GM12801 (cell line): ENCODE results near the gene SORBS2.

ENCODE experiments used
- TF ChIP-seq, protein P1 (sequence below): IDR thresholded peaks from one replicate; pipeline ENCODE4 v1.5.1; 2011; ENCODE audit warnings: control low read depth; ENCODE audit not compliant: insufficient read length; ENCODE audit errors: extremely low read depth

SORBS2 gene

DNA sequence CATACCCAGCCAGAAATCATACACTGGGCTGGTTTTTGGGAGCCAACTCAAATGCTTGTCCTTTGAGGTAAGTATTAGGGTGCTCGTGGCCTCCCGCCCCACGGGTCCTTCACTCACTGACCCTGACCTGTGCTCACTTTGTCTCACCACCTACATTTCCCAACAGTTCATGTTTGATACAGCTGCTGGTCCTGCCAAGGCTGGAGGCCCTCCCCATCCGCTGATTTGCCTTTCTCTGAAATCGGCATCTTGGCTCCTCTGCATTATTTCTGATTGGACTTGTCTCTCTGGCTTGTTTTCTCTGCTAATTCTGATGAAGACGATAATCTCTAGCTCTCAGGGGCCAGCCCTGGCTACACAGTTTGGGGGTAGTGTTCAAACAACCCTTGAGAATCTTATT is 70.2 kb downstream of the SORBS2 start:
- TF ChIP-seq, protein P1, sequence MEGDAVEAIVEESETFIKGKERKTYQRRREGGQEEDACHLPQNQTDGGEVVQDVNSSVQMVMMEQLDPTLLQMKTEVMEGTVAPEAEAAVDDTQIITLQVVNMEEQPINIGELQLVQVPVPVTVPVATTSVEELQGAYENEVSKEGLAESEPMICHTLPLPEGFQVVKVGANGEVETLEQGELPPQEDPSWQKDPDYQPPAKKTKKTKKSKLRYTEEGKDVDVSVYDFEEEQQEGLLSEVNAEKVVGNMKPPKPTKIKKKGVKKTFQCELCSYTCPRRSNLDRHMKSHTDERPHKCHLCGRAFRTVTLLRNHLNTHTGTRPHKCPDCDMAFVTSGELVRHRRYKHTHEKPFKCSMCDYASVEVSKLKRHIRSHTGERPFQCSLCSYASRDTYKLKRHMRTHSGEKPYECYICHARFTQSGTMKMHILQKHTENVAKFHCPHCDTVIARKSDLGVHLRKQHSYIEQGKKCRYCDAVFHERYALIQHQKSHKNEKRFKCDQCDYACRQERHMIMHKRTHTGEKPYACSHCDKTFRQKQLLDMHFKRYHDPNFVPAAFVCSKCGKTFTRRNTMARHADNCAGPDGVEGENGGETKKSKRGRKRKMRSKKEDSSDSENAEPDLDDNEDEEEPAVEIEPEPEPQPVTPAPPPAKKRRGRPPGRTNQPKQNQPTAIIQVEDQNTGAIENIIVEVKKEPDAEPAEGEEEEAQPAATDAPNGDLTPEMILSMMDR, result no peak

DNA sequence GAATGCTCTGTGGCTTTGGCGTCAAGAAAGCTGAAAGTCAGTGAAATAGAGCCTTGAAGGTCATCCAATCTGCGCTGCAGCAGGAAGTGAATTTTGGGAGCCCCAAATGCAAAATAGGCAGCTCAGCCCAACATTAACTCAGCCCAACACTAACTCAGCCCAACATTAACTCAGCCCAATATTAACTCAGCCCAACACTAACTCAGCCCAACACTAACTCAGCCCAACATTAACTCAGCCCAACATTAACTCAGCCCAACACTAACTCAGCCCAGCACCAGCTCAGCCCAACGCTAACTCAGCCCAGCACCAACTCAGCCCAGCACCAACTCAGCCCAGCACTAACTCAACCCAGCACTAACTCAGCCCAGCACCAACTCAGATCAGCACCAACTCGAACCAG is 71.5 kb downstream of the SORBS2 start:
- TF ChIP-seq, protein P1, result no peak

DNA sequence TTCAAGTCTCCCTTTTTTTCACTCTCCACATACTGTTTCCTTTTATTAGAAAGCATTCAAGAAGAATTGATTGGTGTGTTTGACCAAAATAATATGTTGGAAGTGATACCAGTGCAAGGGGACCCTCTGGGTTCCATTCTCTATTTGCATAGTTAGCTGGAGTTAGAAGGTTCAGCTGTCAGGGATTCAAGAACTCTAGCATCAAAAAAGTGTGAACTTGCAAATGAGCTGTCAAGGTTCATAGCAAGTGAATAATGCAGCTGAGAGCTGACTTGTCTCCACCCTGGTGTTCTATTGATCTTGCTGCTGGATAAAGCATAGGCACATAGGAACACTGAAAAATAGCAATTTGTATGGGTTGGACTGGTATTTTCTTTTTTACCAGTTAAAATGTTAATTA is 73.2 kb downstream of the SORBS2 start:
- TF ChIP-seq, protein P1, result no peak

DNA sequence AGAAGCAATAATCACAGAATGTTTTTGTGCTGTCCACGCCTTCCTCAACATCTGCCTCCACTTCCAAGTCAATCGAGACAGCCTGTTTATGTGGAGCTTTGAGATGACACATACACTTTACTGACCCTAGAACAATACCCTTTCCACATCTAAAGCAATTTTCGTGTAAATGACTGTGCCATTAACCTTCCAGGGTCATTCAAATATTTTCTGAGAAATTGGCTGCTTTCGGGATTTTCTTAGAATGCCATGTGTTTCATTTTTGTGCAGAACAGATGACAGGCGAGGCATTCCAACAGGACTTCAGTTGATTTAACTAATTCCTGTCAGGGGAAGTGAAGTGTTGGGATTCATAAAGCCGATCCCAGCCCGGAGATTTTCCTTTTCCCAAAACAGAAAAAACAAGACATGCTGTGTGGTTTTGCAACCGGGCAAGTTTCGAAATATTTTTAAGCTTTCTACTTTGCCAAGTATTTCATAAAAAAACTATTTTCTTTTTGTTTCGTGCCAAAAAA is 73.9 kb downstream of the SORBS2 start:
- TF ChIP-seq, protein P1, result no peak

DNA sequence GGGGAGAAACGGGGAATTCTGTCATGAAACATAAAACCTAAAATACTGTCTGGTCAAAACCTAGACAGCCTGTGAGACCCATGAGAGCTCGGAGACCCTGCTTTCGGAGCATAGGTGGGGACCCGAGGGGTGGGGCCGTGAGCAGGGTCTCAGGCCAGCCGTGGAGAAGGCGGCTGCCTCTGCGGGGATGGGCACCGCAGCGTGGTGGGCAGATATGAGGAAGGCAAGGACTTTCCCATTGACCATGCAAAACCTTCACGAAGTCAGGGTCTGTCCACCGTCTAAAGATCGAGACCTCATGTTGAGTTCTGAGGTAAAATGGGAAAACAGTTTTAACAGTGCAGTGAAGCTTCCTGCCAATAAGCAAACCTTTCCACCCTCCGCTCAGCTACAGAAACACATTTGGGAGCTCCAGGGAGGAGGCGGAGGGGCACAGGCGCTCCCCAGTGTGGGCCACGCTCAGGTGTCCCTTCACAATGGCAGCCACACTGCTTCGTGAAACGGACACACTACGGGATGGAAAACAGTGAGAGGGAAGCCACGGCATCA is 74.4 kb downstream of the SORBS2 start:
- TF ChIP-seq, protein P1, result no peak

DNA sequence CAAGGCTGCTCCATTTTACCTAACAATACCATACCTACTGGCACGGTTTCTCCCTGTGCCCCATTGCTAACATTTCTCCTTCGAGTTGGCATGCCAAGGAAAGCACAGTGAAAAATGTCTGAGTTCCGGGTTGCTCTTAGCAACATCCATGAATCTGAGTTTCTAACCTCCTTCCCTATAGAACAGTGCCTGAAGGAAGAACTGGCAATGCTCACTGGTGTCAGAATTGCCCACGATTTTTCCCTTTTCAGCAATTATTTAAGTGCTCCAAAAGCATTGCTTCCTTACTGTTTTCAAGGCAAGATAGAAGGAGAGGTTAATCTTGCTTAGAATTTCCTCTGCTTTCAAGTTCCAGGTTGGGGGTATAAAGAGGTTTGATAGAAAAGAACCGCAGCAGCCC is 75.1 kb downstream of the SORBS2 start:
- TF ChIP-seq, protein P1, result no peak

DNA sequence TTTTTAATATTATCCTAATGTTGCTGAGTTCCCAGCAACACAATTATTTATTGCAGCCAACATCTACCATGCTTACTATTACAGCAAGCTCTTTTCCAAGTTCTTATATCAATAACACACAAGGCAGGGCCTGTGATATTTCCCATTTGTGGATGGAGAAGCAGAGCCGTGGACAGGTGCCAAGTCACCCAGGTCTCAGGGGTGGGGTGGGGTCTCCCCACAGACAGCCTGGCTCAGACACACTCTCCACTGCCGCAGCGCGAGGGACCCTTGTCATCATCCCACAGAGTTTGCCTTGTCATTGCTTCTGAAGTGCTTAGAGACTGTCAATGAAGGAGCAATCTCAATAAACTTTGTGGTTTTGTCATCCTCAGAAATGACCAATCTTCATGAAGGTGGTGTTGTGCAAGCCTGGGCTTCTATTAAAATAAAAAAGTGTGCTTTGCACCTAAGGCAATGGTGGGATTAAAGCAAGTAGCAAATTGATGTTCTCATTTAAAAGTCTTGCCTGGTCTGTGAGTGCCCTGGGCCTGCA is 76.1 kb downstream of the SORBS2 start:
- TF ChIP-seq, protein P1, result no peak
